HG02588 (cell line): Measurements from ENCODE around the gene TCN2.
A peak's percentile ranks its signal among the peaks of the same experiment; 100 is the strongest.
"Not testable (repeated sequence)": the region's sequence is repeated elsewhere in the genome, so short reads cannot be mapped to it uniquely, and the experiment has no call there.

Experiments used
- ATAC-seq: cut with Tn5 transposase; IDR thresholded peaks from one replicate; pipeline ENCODE4 v1.9.1; 2021; ENCODE audit warnings: mild to moderate bottlenecking, moderate library complexity; ENCODE audit not compliant: unreplicated experiment

TCN2 gene

DNA sequence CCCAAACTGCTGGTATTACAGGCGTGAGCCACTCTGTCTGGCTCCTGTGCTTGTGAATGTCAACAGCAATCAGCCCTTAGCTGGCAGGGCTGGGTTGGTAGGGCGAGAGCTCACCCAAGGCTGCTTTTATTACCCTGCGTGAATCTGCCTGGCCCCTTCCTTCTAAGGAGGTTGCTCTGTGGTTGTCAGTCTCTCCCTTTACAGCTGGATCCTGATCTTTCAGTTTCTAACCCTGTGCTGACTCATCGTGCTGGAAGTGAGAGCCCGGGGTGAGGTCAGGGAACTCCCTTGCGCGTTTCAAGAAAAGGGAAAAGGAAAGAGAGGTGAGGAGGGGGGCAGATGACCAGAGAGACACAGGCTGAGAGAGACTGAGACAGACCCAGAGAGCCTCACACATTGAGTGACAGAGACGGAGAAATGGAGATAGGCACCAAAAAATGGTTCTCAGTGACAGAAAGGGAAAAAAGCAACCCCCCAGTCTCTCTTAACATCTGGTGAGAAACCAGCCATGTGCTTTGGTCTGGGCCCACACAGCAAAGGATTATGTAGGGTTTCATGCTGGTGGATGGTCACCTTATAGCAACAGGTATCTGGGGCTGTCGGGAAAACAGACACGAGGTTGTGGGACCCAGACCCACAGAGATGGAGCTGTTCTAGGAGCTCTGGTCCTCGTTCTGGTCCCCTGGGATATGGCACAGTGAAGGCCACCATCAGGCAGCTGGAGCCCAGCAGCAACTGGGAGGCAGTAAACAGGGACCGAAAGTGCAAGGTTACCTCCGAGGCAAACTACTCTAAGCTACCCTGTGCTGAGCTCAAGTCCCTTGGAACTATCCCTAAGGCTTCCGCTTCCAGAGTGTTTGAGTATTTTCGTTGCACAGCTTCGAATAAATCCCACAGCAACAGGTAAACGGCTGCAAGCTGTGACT, 2.5 kb downstream of the TCN2 start:
- ATAC-seq, result peak; percentile 40

DNA sequence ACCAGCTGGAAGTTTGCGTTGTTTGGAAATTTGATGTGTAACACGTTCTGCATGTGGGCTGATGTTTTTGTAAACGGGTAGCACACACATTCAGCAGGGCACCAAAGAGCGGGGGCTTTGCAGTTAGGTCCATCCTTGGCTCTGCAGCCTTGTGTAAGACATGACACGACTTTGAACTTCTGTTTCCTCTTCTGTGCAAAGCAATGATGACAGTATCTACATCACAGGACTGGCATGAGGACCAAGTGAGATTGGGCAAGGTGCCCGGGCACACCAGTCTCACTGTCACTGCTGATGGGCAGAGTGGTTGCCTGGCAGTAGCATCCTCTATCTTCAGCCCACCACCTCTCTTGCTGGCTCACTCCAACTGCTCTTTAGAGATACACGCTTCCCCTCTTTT, 3.3 kb downstream of the TCN2 start:
- ATAC-seq, result no peak

DNA sequence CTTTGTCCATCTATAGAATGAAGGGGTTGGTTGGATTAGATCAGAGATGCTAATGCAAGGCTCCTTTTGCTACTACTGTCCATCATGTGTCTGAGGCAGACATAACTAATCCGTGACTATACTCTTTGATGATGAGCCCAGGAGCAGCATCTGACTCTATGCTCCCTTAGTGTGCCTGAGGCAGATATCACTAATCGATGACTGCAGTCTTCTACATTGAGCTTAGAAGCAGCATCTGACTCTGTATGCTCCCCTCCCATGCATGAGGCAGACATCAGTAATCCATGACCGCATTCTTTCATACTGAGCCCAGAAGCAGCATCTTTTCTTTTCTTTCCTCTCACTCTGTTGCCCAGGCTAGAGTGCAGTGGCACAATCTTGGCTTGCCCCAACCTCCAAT, 4.2 kb downstream of the TCN2 start:
- no peak for ATAC-seq

DNA sequence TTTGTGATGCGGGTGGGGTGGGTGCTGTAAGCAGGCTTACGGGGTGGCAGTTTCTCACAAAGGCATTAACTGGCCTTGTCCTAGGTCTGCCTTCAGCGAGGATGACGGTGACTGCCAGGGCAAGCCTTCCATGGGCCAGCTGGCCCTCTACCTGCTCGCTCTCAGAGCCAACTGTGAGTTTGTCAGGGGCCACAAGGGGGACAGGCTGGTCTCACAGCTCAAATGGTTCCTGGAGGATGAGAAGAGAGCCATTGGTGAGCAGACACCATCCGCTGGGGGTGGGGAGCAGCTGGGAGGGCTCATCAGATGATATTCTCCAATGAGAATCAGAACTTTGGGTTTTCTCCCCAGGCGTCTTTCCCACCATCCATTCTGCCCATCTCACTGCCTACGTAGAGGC, 5.8 kb downstream of the TCN2 start:
- no peak for ATAC-seq

DNA sequence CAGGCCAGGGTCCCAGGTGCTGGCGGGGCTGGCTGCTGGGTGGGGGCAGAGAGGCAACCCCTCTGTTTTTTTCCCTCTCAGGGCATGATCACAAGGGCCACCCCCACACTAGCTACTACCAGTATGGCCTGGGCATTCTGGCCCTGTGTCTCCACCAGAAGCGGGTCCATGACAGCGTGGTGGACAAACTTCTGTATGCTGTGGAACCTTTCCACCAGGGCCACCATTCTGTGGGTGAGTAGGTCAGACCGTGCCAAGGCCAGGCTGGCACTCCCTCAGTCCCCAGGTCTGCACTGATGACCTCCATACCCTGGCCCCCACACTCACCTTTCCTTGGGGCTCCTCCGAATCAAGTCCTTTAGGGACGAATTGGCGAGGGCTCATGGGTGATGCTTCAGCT, 7.3 kb downstream of the TCN2 start:
- ATAC-seq, result no peak

DNA sequence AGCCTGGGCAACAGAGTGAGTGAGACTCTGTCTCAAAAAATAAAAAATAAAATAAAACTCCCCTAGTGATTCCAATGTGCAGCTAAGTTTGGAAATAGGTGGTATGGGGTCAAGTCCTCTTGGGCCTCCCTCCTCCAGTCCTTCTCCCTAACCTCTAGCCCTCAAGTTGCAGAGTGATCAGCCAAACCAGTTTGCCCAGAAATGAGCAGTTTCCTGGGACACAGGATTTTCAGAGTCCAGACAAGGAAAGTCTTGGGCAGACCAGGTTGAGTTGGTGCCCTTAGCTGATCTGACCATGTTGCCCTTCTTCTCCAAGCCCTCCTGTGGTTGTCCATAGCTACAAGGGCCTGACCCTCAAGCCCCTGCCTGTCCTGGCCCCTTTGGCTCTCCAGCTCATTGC, 7.9 kb downstream of the TCN2 start:
- no peak for ATAC-seq

DNA sequence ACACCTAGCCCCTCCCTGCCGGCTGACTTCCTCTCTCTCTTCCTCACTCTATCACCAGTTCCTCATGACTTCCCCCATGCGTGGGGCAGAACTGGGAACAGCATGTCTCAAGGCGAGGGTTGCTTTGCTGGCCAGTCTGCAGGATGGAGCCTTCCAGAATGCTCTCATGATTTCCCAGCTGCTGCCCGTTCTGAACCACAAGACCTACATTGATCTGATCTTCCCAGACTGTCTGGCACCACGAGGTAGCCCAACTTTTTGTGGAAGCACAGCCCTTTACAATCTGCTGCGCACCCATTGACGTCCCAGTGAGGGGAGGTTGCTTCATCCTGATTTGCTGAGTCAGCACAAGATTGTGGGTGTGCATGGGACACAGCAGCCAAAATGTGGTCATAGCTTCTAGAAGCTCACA, 8.6 kb downstream of the TCN2 start:
- ATAC-seq, result no peak

DNA sequence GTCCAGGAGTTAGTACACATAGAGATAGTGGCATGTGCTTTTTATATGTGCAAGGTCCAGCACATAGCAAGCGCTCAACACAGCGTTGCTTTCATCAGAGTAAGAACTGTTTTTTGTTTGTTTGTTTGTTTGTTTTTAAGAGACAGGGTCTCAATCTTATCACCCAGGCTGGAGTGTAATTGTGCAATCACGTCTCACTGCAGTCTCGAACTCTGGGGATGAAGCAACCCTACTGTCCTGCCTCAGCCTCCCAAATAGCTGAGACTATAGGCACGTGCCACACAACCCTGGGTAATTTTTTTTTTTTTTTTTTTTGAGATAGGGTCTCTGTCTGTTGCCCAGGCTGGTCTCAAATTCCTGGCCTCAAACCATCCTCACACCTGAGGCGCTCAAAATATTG, 10.8 kb downstream of the TCN2 start:
- ATAC-seq, result no peak

DNA sequence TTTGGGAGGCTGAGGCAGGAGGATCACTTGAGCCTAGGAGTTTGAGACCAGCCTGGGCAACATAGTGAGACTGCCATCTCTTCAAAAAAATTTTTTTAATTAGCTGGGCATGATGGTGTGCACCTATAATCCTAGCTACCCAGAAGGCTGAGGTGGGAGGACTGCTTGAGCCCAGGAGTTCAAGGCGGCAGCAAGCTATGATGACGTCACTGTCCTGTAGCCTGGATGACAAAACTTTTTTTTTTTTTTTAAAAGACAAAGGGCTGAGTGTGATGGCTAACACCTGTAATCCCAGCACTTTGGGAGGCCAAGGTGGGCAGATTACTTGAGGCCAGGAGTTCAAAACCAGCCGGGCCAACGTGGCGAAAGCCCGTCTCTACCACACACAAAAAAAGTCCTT, 12.9 kb downstream of the TCN2 start:
- ATAC-seq, result not testable (repeated sequence)

DNA sequence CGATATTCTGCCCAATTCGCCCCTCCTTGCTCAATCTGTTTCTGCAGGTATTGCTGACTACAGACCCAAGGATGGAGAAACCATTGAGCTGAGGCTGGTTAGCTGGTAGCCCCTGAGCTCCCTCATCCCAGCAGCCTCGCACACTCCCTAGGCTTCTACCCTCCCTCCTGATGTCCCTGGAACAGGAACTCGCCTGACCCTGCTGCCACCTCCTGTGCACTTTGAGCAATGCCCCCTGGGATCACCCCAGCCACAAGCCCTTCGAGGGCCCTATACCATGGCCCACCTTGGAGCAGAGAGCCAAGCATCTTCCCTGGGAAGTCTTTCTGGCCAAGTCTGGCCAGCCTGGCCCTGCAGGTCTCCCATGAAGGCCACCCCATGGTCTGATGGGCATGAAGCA, 19.4 kb downstream of the TCN2 start:
- no peak for ATAC-seq

DNA sequence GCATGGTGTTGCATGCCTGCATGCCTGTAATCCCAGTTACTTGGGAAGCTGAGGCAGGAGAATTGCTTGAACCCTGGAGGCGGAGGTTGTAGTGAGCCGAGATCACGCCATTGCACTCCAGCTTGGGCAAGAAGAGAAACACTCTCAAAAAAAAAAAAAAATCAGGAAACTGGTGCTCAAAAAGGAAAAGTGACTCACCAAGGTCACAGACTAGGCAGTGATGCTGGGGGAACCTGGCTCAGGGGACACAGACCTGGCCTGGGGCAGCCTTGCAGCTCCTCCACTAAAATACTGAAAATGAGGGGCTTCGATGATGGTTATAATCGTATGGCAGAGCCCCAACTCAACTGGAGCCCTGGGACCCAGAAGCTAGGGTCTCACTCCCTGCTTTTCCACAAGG, 20.5 kb downstream of the TCN2 start:
- ATAC-seq, result no peak

DNA sequence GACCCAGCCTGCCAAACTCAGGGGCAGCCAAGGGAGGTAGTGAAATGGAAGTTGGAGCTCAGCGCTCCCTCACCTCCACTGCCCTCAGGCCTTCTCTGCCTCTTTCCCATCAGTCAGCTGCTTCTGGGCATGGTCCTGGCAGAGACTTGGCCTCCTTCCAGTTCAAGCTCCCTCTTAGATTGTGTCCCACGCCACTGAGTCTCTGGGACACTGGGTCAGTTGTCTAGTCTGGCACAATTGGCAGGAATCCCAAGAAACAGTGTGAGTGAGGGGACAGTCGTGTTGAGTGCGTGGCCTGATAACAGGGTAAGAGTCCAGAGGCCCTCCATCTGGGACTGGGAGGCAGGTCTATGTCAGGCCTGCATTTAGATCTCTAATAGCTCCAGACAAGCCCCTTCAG, 21.5 kb downstream of the TCN2 start:
- ATAC-seq, result no peak

DNA sequence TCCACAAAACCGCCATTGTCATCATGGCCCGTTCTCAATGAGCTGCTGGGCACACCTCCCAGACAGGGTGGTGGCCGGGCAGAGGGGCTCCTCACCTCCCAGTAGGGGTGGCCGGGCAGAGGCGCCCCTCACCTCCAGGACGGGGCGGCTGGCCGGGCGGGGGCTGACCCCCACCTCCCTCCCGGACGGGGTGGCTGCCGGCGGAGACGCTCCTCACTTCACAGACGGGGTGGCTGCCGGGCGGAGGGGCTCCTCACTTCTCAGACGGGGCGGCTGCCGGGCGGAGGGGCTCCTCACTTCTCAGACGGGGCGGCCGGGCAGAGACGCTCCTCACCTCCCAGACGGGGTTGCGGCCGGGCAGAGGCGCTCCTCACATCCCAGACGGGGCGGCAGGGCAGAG, 24.5 kb downstream of the TCN2 start:
- ATAC-seq, result not testable (repeated sequence)

DNA sequence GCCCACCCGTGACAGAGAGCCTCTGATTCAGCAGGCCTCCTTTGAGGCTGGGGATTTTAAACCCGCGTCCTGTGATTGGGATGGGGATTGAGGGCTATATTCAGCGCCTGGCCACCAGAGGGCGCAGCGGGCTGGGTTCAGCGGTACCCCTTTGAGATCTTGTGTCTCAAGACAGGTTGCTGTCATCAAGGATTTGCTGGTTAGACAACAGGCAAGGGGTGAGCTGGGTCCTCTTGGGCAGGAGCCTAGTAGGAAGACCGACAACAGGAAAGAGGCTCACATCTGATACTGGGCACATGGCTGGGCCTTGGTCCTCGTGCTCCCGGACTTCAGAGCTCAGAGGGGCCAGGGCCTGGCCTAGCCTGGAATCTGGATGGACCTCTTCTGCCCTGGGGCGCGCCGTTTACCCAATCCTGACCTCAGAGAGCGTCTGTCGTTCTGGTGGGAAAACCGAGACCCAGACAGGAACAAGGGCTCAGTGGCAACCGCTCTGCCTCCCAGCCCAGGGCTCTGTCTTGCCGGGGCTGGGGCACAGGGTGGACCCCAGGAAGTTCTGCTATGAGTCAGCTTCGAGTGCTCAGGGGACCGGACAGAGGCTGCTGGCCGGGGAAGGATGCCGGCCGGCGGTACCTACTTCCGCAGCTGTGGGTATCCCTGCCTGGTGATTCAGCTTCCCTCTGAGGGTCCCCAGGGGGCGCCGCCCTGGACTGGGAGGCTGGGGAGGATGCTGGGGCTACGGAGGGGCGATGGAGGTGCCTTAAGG, 27.7 kb downstream of the TCN2 start:
- peak; percentile 59 for ATAC-seq

DNA sequence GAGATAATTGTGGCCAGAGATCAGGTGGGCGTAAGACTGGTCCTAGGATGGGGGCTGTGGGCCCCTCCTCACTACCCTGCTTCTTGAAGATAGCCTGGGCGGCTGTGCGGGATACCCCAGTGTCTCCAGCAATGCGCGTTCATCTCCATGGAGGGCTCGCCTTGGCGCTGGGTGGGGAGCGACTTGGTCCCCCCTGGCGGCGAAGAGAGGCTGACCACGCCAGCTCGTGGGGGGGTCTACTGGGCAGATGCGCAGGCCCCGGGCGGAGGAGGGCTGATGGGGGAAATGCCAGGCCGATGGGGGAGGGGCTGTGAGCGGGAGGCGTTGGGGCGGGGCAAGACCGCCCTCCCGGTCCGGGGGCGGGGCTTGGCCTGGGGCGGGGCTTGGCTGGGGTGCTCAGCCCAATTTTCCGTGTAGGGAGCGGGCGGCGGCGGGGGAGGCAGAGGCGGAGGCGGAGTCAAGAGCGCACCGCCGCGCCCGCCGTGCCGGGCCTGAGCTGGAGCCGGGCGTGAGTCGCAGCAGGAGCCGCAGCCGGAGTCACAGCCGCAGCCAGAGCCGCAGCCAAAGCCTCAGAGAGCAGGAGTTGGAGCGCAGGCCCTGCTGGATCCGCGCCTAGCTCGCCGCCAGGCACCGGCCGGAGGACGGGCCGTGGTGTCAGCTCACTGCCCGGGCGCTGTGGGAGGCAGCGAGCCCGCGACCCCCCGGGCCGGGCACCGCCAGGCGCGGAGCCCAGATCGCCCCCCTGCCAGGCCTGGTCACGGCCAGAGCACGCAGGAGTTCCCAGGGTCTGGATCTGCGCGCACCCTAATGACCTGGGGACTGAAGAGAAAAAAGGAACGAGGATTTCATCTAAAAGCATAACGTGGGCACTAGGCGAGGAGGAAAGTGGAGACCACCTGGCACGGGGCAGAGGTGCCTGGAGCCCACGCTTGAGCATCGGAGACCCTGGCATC, 28.6 kb downstream of the TCN2 start, which contains the start of gene SLC35E4:
Gene SLC35E4 (plus strand): TSS at position 509 of the 953 bp plus-strand sequence. CDS start 670 bp downstream, outside the sequence.
- peak; percentile 68 for ATAC-seq

DNA sequence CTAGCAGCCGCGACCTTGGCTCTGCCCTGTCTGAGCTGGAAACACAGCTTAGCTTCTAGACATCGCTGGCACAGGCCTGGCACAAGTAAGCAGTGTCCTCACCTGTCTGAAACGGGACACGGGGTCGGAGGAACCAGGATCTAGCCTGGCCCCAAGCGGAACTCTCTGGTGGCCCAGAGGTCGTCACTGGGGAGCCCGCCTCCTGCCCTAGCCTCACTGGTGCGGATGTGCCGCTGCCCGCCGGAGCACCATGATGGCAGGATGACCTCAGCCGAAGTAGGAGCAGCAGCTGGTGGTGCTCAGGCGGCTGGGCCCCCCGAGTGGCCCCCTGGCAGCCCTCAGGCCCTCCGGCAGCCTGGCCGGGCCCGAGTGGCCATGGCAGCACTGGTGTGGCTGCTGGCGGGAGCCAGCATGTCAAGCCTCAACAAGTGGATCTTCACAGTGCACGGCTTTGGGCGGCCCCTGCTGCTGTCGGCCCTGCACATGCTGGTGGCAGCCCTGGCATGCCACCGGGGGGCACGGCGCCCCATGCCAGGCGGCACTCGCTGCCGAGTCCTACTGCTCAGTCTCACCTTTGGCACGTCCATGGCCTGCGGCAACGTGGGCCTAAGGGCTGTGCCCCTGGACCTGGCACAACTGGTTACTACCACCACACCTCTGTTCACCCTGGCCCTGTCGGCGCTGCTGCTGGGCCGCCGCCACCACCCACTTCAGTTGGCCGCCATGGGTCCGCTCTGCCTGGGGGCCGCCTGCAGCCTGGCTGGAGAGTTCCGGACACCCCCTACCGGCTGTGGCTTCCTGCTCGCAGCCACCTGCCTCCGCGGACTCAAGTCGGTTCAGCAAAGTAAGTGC, 29.5 kb downstream of the TCN2 start:
- no peak for ATAC-seq

DNA sequence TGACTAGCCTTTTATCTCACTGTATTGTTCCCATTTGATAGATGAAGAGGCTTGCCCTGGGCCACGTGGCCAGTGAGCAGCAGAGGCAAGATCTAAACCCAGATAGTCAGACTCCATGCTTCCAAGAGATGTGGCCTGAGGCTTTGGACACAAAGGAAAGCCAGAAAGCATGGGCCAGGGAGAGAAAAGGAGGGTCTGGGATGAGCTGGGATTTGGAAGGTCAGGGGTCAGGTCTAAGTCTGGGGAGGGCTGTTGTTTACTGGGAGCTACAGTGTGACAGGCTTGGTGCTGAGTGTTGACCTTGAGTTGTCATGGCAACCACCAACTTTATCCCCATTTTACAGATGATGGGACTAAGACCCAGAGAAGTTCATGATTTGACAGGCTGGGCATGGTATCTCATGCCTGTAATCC, 30.7 kb downstream of the TCN2 start:
- ATAC-seq, result no peak

DNA sequence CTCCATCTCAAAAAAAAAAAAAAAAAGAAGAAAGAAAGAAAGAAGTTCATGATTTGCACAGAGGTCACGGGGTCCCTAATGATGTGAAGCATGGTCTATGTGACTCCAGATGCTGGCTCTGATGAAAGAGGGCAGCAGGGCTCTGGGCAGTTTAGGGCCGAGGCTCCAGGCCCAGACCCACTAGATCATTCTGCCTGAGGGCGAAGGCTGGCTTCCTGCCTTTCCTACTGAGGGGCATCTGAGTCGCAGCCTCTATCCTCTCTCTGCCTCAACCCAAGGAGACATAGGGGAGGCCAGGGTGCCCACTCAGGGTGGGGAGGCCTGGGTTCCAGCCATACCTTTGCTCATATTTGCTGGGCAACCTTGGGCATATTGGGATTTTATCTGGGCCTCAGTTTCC, 33.4 kb downstream of the TCN2 start:
- ATAC-seq, result no peak

DNA sequence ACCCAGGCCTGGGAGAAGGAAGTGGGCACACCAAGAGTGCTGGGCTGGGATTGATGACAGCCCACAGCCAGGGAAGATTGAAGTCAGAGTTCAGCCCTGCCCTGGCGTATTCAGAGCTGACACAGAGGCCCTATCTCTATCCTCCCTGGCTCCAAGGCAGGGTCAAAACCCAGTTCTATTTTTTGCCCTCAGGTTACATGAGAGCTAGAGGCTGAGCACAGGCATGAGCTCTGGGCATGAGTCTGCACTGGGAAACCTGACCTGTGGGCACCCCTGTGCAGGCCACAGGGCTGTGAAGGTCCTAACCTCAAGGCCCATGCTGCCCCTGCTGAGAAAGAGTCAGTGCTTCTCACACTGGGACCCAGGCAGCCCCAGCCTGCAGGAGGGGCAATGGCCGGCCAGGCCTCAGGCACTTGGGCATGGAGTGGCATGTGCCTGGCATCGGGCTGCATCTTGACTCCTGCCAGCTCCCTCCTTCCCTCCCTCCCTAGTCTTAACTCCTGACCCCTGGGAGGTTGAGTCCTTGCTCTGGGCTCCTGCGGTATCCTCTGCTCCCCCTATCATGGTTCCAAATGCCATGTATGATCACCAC, 34.0 kb downstream of the TCN2 start:
- no peak for ATAC-seq
